GM21515 (cell line): ENCODE results near the gene BMP7.
"Not testable (repeated sequence)": the region's sequence is repeated elsewhere in the genome, so short reads cannot be mapped to it uniquely, and the experiment has no call there.

Experiments used
- ATAC-seq: cut with Tn5 transposase; IDR thresholded peaks from one replicate; pipeline ENCODE4 v1.9.1; 2021; ENCODE audit not compliant: unreplicated experiment

BMP7 gene

DNA sequence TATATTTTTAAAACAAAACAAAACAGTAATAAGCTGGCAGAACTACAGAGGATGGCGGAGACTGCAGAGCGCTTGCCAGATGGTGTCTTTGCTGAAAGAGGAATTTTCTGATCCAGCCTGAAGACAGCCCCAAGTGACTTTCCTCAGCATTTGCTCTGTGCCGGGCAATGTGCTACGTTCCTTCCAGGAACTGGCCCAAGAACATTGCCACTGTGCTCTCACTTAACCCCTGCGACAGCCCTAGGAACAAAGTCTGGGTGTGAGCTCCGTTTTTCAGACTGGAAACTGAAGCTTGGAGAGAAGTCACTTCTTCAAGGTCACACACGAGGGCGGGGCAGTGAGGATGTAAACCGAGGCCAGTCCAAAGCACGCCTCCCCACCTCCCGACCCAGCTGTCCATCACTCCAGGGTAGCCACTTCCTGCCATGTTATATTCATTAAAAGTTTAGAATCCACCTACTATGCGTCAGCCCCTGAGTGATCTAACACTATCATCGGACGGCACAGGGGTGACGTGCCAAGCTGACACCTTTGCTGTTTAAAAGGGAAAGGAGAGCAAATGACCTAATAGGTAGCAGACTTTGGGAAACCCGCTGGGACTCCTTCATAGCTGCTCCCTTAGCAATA, 22.3 kb upstream of the BMP7 start:
- ATAC-seq = no peak

DNA sequence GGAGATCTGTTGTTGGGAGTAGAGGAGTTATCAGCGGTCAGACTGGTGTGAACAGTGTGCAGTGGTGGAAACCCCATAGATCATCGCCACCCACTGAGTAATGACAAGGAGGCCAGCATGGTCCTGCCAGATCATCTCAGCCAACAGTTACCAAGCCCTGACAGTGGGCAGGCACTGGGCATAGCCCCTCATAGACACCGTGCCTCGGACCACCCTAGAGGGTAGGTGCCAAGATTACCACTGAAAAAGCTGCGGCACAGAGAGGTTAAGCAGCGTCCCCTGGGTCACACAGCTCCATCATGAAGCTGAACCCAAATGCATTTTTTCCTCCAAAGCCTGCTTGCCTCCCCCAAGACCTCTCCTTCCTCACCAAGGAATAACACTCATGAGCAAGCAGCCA, 21.5 kb upstream of the BMP7 start:
- no peak for ATAC-seq

DNA sequence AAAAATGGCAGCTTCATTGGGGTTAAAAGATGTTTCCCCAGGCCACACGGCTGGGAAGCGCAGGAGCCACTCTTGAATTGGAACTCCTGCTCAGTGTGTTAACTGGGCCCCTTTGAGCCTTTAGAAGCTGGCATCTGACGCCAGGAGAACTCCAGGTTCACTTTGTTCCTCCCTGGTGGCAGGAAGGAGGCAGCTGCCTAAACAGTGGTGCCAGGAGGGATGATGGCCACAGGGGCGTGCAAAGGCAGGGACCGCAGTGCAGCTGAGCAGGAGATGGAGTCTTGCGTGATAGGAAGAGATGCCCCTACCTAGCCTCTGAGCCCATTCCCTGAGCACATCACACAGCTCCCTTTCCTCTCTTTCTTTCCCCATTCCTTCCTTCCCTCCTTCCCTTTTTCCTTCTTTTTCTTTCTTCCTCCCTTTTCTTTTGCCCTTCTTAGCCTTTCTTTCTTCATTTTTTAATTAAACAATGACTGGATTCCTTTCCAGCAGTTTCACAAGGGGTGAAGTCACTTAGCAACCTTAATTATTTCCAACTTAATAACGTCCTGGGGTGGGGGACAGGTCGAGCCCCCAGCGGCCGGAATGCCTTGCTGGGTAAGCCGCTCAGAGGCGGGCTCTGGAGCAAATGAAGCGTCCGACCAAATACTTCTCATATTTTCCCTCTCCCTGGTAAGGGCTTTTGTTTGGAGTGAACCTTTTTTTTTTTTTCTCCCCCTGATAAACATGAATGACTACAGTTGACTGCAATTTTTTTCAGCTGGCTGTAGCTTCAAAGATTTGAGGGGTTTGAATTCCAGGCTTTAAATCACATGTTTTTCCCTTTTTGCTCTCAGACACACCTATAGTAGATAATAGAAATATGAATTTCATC, 20.8 kb upstream of the BMP7 start:
- ATAC-seq = no peak

- ATAC-seq = no peak
Observed at GRCh38 chr20:57283860-57284259, 17.4 kb upstream of the BMP7 start.

DNA sequence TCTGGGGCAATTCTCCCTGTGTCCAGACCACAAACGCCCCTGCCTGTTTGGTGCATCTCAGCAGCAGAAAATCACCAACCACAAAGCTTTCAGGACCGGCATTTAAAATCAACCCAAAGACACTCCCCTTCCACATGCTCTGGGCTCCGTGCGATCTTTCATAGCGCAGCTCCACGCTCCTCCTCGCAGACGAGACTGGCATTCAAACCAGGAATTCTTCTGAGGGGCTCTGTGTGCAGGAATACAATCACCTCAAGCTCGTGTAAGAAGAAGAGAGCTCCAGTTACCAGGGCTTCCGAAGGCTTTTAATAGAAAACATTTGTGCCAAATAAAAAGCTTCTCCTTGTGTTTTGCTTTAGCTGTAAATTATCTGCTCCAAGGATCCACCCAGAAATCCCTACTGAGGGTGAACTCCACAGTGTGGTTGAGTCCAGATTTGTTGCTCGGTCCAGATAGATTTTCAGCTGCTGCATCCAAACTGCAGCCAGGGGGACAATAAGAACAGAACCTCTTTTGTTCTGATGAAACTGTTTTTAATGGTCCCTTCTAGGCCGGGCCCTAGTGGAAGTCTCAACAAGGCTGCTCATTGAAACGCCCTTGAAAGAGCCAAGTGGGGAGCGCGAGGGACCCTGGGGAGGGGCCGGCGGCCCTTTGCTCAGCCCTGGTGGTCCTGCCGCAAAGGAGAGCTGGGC, 16.4 kb upstream of the BMP7 start:
- no peak for ATAC-seq

- no peak for ATAC-seq
Observed at GRCh38 chr20:57281900-57282299, 15.5 kb upstream of the BMP7 start.

- ATAC-seq = no peak
Observed at GRCh38 chr20:57280221-57280620, 13.8 kb upstream of the BMP7 start.

- ATAC-seq = not testable (repeated sequence)
Observed at GRCh38 chr20:57279548-57279947, 13.1 kb upstream of the BMP7 start.

DNA sequence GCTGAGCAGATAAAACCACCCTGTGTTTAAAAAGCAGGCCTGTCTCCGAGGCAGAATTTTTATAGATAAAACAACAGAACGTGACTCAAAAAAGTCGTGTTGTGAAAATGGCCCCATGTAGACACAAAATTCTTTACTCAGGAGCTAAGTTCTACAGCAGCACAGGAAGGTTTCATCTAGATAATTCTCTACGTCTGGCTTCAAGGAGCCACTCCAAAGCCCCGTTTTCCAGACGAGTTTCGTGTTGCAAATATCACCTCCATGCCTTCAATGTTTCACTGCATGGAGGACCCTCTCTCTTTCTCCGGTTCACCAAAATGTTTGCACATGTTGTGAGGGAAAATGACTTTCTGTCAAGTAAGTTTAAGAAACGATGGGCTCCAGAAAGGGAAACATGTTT, 12.0 kb upstream of the BMP7 start:
- no peak for ATAC-seq

GRCh38 chr20:57277398-57278105, 11.1 kb upstream of the BMP7 start:
- ATAC-seq = no peak

DNA sequence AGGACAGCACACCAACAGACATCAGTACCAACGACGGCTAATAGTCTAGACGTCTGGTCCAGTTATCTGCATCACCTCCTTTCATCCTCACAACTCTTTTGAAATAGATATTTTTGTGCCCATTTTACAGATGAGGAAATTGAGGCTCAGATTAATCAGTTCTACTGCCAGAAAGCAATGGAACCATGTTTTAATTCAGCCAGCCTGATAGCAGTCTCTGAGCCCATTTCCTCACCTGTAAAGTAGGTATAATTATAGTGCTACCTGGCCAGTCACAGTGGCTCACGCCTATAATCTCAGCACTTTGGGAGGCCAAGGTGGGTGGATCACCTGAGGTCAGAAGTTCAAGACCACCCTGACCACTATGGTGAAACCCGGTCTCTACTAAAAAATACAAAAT, 9.8 kb upstream of the BMP7 start:
- ATAC-seq = no peak

- no peak for ATAC-seq
Observed at GRCh38 chr20:57275813-57276212, 9.4 kb upstream of the BMP7 start.

- no peak for ATAC-seq
Observed at GRCh38 chr20:57275334-57275733, 8.9 kb upstream of the BMP7 start.

DNA sequence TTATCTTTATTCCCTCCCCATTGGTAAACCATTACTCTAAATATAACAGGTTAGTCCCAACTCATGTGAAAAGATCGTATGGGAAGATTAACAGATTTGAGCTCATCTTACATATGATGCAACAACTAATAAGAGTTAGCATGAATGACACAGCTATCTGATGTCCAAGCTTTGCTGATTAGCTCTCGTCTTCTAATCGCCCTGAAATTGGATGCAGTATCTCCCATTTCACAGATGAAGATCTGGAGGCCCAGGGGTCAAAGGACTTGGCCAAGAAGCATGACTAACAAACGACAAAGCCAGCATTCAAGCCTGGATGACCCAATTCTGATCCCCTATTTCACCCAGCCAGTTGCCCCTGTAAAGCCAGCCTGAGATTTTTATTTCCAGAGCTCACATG, 8.4 kb upstream of the BMP7 start:
- ATAC-seq = no peak

DNA sequence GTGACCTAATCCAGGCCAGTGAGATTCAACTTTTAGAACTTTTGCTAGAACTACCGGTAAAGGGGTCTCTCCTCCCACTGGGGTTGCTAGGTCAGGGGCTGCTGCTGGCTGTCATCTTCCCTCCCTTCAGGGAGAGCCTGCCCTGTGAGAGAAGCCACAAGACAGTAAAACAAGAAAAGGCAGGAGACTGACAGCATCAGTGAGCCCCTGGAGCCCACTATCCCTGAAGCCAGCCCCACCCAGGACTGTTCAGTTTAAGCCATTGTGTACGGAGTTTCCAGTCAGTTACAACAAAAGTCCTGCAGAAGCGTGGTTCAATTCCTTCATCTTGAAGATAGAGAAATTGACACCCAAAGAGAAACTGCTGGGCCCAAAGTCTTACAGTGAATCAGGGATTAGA, 7.9 kb upstream of the BMP7 start:
- no peak for ATAC-seq

DNA sequence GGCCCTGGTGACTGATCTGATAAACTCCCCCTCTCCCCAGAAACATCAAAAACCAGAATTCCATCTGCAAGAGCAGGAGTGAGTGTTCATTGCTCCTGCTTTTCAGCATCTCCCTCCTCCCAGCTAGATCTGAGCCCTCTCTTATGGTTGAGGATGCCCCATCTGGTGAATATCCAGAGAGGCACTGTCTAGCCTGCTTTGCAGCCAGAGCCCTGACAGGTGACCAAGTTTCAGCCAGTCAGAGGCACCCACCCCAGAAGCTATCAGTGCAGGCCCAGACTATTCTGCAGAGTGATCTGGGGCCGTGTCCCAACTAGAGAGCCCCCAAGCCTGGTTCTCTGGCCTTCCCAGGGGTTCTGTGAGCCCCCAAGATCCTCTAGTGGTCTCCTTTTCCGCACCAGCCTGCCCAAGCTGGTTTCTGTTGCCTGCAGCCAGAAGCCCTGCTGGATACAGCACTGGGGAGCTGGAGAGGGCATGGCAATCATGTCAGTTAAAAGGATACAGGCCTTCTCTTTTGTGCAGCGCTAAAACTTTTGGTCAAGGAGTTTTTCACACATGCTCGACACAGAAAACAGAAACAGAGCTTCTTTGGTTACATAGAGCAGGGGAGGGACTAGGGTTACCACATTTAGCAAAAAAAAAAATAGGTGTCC, 6.6 kb upstream of the BMP7 start:
- no peak for ATAC-seq

- no peak for ATAC-seq
Observed at GRCh38 chr20:57270204-57270984, 4.0 kb upstream of the BMP7 start.

GRCh38 chr20:57269148-57269984, 2.9 kb upstream of the BMP7 start:
- ATAC-seq = no peak

- ATAC-seq = no peak
Observed at GRCh38 chr20:57268399-57269076, 2.1 kb upstream of the BMP7 start.
